Mesendoderm (in vitro differentiated cells): ENCODE data around the gene PARG.
"Not testable (repeated sequence)": the region's sequence is repeated elsewhere in the genome, so short reads cannot be mapped to it uniquely, and the experiment has no call there.

Experiments used
- DNase-seq: peaks from one replicate; pipeline ENCODE4 v3.0.0; 2013
- H2AK5ac ChIP-seq: 2 replicates; pipeline ENCODE4 v1.6.1; 2013; ENCODE audit warnings: low read length, inconsistent platforms
- H2BK120ac ChIP-seq: 2 replicates; pipeline ENCODE4 v1.6.1; 2013; ENCODE audit warnings: low read depth, mild to moderate bottlenecking, low read length, moderate library complexity, mixed read lengths
- H2BK15ac ChIP-seq: replicated peaks from 2 replicates; pipeline ENCODE4 v1.6.1; 2013; ENCODE audit warnings: low read depth, mild to moderate bottlenecking, moderate library complexity
- H2BK5ac ChIP-seq: 2 replicates; pipeline ENCODE4 v1.6.1; 2013; ENCODE audit warnings: low read length, inconsistent platforms
- H3K18ac ChIP-seq: 2 replicates; pipeline ENCODE4 v1.6.1; 2013; ENCODE audit warnings: mild to moderate bottlenecking, low read length, mixed read lengths
- H3K23ac ChIP-seq: one replicate; pipeline ENCODE4 v1.6.1; 2013; ENCODE audit warnings: low read length
- H3K27ac ChIP-seq: 2 replicates; pipeline ENCODE4 v1.5.1; 2013; ENCODE audit warnings: low read depth, mild to moderate bottlenecking, inconsistent platforms, low read length, moderate library complexity
- H3K27me3 ChIP-seq: 2 replicates; pipeline ENCODE4 v1.6.1; 2013; ENCODE audit warnings: low read length, control low read depth, mild to moderate bottlenecking, inconsistent platforms; ENCODE audit not compliant: insufficient read depth, poor library complexity
- H3K36me3 ChIP-seq: 2 replicates; pipeline ENCODE4 v1.6.1; 2013; ENCODE audit warnings: low read length, inconsistent platforms; ENCODE audit not compliant: control insufficient read depth, insufficient read depth
- H3K4ac ChIP-seq: one replicate; pipeline ENCODE4 v1.6.1; 2013; ENCODE audit warnings: low read depth, mild to moderate bottlenecking, low read length, moderate library complexity
- H3K4me1 ChIP-seq: 2 replicates; pipeline ENCODE4 v1.6.1; 2013; ENCODE audit warnings: low read depth, low read length, inconsistent platforms; ENCODE audit not compliant: control insufficient read depth
- H3K4me2 ChIP-seq: 2 replicates; pipeline ENCODE4 v1.6.1; 2013; ENCODE audit warnings: low read length
- H3K4me3 ChIP-seq: 2 replicates; pipeline ENCODE4 v1.5.1; 2013; ENCODE audit warnings: mild to moderate bottlenecking, low read length
- H3K56ac ChIP-seq: one replicate; pipeline ENCODE4 v1.6.1; 2013; ENCODE audit warnings: low read length
- H3K79me1 ChIP-seq: 2 replicates; pipeline ENCODE4 v1.6.1; 2013; ENCODE audit warnings: low read length, inconsistent platforms
- H3K79me2 ChIP-seq: 2 replicates; pipeline ENCODE4 v1.6.1; 2013; ENCODE audit warnings: mild to moderate bottlenecking, low read length; ENCODE audit not compliant: control insufficient read depth, insufficient read depth
- H3K9ac ChIP-seq: 2 replicates; pipeline ENCODE4 v1.6.1; 2013; ENCODE audit warnings: low read length, inconsistent platforms
- H4K5ac ChIP-seq: one replicate; pipeline ENCODE4 v1.6.1; 2013; ENCODE audit warnings: low read length
- H4K8ac ChIP-seq: one replicate; pipeline ENCODE4 v1.6.1; 2013; ENCODE audit warnings: low read depth, mild to moderate bottlenecking, control low read depth, low read length, moderate library complexity
- WGBS: extraction: QIAGEN DNeasy Blood & Tissue Kit; methylation state at CpG from one replicate; pipeline ENCODE4 v1.1.7; 2013; ENCODE audit warnings: low lambda C conversion rate, missing lambda C conversion rate; ENCODE audit not compliant: insufficient coverage; ENCODE audit errors: extremely low coverage; 5-methylcytosine and 5-hydroxymethylcytosine counted together

PARG gene

GRCh38 chr10:49971466-49971865, 29.6 kb upstream of the PARG start:
- H2AK5ac ChIP-seq, H3K27me3 ChIP-seq, H3K56ac ChIP-seq, H3K23ac ChIP-seq, H2BK120ac ChIP-seq, H3K4me1 ChIP-seq, H3K4me3 ChIP-seq, H3K4ac ChIP-seq, H3K79me2 ChIP-seq, H3K79me1 ChIP-seq, H2BK15ac ChIP-seq, H4K8ac ChIP-seq, H2BK5ac ChIP-seq, H3K18ac ChIP-seq, H3K27ac ChIP-seq, DNase-seq, H3K36me3 ChIP-seq, H4K5ac ChIP-seq, H3K4me2 ChIP-seq, H3K9ac ChIP-seq: not testable (repeated sequence)
- WGBS = no CpG with 5 or more reads among the region's 2 CpGs

- H3K4me2 ChIP-seq, H3K79me1 ChIP-seq, H3K9ac ChIP-seq, H3K4me3 ChIP-seq, H2BK120ac ChIP-seq, H2BK5ac ChIP-seq, H2BK15ac ChIP-seq, DNase-seq, H3K4ac ChIP-seq, H3K79me2 ChIP-seq, H4K8ac ChIP-seq, H3K23ac ChIP-seq, H3K4me1 ChIP-seq, H3K18ac ChIP-seq, H3K36me3 ChIP-seq, H3K56ac ChIP-seq, H3K27ac ChIP-seq, H3K27me3 ChIP-seq, H4K5ac ChIP-seq, H2AK5ac ChIP-seq: not testable (repeated sequence)
- no CpG with 5 or more reads among the region's 37 CpGs for WGBS
Measured at GRCh38 chr10:49970331-49970857, 28.6 kb upstream of the PARG start.

- no CpG with 5 or more reads among the region's 3 CpGs for WGBS
- not testable (repeated sequence) for H3K9ac ChIP-seq, H2BK5ac ChIP-seq, H2BK120ac ChIP-seq, H3K23ac ChIP-seq, H2BK15ac ChIP-seq, H3K4me2 ChIP-seq, H3K4me3 ChIP-seq, H4K5ac ChIP-seq, H3K4ac ChIP-seq, DNase-seq, H3K27me3 ChIP-seq, H3K4me1 ChIP-seq, H3K56ac ChIP-seq, H4K8ac ChIP-seq, H2AK5ac ChIP-seq, H3K79me2 ChIP-seq, H3K18ac ChIP-seq, H3K27ac ChIP-seq, H3K36me3 ChIP-seq, H3K79me1 ChIP-seq
Measured at GRCh38 chr10:49953122-49953521, 11.3 kb upstream of the PARG start.

GRCh38 chr10:49952006-49952405, 10.2 kb upstream of the PARG start:
- H3K36me3 ChIP-seq, H3K4me3 ChIP-seq, H2BK120ac ChIP-seq, H3K18ac ChIP-seq, H3K4me2 ChIP-seq, H4K5ac ChIP-seq, H3K4me1 ChIP-seq, H2BK5ac ChIP-seq, H3K27me3 ChIP-seq, H4K8ac ChIP-seq, H2AK5ac ChIP-seq, H3K23ac ChIP-seq, H3K4ac ChIP-seq, DNase-seq, H3K79me2 ChIP-seq, H2BK15ac ChIP-seq, H3K79me1 ChIP-seq, H3K56ac ChIP-seq, H3K9ac ChIP-seq, H3K27ac ChIP-seq: not testable (repeated sequence)
- WGBS = no CpG with 5 or more reads among the region's 3 CpGs

- H2AK5ac ChIP-seq, DNase-seq, H3K4me3 ChIP-seq, H3K79me1 ChIP-seq, H3K4ac ChIP-seq, H2BK120ac ChIP-seq, H4K5ac ChIP-seq, H4K8ac ChIP-seq, H3K27me3 ChIP-seq, H2BK5ac ChIP-seq, H3K23ac ChIP-seq, H3K4me1 ChIP-seq, H3K79me2 ChIP-seq, H3K27ac ChIP-seq, H3K9ac ChIP-seq, H2BK15ac ChIP-seq, H3K18ac ChIP-seq, H3K36me3 ChIP-seq, H3K4me2 ChIP-seq, H3K56ac ChIP-seq: not testable (repeated sequence)
- no CpG with 5 or more reads among the region's 2 CpGs for WGBS
Measured at GRCh38 chr10:49948737-49949136, 6.9 kb upstream of the PARG start.

GRCh38 chr10:49948142-49948541, 6.3 kb upstream of the PARG start:
- not testable (repeated sequence) for H2BK120ac ChIP-seq, H4K5ac ChIP-seq, H3K4me2 ChIP-seq, H3K27me3 ChIP-seq, H3K4me3 ChIP-seq, H3K79me1 ChIP-seq, H3K79me2 ChIP-seq, DNase-seq, H3K9ac ChIP-seq, H3K4ac ChIP-seq, H4K8ac ChIP-seq, H3K36me3 ChIP-seq, H3K27ac ChIP-seq, H3K23ac ChIP-seq, H2AK5ac ChIP-seq, H3K4me1 ChIP-seq, H3K56ac ChIP-seq, H3K18ac ChIP-seq, H2BK15ac ChIP-seq, H2BK5ac ChIP-seq
- no CpG with 5 or more reads among the region's 2 CpGs for WGBS
